NCI-H2196 (cell line): ENCODE results near the gene ARMC7.
A peak's percentile ranks its signal among the peaks of the same experiment; 100 is the strongest.
"Not testable (repeated sequence)": the region's sequence is repeated elsewhere in the genome, so short reads cannot be mapped to it uniquely, and the experiment has no call there.

Experiments
- DNase-seq: peaks from one replicate; lab custom pipeline; 2025; ENCODE audit not compliant: unreplicated experiment; lab: John Stamatoyannopoulos, UW

Gene ARMC7

DNA sequence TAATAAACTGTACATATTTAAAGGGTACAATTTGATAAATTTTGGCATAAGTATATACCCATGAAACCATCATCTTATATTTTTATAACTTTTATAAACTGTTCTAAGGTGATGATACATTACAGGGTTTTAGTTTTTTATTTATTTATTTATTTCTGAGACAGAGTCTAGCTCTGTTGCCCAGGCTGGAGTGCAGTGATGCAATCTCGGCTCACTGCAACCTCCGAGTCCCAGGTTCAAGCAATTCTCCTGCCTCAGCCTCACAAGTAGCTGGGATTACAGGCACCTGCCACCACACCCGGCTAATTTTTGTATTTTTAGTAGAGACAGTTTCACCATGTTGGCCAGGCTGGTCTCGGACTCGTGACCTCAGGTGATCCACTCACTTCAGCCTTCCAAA, 18.2 kb downstream of the ARMC7 start:
- not testable (repeated sequence) for DNase-seq

DNA sequence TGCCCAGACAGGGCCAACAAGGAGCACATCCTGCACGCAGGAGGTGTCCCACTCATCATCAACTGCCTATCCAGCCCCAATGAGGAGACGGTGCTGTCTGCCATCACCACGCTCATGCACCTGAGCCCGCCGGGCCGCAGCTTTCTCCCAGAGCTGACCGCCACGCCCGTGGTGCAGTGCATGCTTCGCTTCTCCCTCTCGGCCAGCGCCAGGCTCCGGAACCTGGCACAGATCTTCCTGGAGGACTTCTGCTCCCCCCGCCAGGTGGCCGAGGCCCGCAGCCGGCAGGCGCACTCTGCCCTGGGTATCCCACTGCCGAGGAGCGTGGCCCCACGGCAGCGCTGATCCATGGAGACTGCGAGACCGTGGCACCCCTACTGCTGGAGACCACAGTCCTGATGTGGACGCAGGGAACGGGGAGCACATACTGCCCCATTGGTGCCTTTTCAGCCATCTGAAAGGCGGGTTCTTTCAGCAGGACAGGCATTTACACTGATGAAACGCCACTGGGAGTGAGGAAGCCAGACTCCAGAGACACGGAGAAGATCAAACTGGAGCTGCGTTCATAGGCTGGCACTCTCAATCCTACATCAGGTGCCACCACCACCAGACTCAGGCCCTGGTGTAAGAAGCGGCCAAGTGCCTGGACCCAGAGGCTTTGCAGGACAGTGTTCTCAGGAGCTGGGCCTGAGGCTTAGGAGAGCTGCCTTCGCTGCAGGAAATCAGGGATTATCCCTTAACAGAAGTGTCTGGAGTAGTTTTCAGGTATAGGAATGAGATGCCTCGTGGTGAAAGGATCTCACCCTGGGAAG, 19.1 kb downstream of the ARMC7 start:
- DNase-seq: no peak

DNA sequence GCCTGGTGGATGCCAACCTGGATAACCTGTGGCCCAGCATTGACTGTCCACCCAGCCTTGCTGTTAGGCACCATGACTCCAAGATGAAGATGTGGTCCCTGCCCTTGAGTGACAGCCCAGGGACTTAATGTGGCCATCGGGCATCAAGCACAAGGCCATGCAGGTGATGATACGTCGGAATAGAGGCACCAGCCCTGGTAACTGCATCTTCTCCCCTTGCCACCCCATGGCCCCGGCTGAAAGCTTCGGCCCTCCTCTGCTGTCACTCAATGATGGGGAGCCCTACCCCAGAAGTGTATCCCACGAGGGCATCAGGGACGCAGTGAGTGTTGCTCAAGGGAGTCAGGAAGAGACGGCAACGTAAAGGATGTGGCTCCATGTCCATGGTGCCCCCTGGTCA, 19.8 kb downstream of the ARMC7 start:
- no peak for DNase-seq

DNA sequence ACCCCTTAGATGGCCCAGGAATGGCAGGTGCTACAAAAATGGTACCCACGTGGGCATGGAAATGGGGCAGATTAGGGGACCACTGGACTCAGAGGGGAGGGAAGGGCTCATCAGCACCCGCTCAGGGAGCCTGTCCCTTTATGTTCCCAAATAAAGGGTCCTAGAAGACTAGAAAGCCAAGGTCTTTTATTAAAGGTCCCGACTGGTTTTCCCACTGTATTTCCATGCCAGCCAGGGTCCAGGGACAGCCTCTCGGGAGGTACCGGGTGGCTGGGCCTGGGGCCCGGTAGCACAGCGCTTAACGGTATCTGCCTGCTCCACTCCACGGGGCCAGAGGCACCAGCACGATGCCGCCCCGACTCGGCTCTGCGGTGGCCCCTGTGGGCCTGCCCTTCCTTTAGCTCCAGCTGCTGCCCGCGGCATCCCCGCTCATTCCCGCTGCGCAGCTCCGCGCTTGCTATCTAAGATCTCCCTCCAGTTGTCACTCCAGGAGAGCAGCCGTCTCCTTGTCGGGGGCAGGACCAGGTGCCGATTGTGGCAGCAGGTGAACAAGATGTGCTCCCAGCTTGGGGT, 20.4 kb downstream of the ARMC7 start:
- DNase-seq: no peak

DNA sequence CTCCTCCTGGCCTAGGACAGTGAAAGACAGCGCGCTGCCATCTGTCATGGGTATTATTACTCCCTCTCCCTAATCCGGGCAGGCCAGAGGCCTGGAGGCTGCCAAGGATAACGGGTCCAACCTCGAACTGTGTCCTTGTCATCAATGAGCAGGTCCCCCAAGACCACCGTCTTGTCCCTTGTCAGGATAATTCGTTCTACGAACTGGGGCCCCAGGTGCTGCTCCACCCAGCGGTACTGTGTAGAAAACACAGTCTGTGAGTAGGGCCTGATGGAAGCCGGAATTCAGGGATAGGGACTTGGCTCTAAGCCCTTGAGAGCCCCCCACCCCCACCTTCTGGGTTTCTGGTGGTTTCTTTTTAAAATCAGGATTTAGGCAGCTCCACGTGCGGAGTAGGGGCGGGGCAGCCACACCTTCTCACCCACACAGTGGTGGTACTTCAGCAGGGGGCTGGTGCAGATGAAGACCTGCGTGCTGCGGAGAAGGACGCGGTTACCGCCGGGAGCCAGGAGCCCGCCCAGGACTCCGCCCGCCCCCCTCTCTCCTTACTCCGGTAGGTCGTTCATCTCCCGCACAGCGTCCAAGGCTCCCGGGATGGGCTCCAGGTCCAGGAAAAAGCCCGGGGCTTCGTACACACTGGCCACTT, 21.0 kb downstream of the ARMC7 start:
- DNase-seq: no peak

DNA sequence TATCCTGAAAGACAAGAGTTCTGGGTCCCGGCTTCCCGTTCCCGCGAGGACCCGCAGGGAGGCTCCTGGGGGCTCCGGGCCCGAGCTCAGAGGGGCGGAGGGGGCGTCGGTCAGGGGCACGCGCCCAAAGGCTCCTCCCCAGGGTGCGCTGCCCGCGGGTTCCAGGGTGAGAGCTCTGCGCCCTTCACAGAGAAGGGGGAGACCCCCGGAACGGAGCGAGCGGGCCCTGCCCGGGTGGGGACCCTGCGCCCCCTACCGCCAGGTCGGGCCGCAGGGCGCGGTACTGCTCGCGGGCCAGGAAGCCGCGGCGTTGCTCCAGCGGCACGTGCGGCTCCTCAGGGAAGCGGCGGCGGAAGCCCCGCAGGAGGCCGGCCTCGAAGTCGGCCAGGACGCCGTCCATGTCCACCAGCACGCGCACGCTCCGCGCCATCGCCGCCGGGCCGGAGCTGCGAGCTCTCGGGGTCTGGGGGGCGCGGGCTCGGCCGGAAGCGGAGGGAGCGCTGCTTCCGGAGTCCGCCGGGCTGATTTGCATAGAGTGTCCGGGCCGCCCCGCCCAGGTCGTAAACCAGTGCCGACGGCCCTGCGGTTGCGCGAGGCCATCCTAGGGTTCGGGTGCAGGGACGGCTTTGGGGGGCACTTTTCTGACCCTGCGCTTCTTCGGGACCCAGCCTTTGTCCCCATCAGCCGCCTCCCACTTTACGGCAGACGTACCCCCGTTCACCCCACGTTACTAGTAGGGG, 21.7 kb downstream of the ARMC7 start, which contains the start of gene NT5C:
Gene NT5C (minus strand): TSS at position 465 of the 740 bp plus-strand sequence. CDS start 35 bp downstream, at position 430.
- DNase-seq: peak; percentile 87

DNA sequence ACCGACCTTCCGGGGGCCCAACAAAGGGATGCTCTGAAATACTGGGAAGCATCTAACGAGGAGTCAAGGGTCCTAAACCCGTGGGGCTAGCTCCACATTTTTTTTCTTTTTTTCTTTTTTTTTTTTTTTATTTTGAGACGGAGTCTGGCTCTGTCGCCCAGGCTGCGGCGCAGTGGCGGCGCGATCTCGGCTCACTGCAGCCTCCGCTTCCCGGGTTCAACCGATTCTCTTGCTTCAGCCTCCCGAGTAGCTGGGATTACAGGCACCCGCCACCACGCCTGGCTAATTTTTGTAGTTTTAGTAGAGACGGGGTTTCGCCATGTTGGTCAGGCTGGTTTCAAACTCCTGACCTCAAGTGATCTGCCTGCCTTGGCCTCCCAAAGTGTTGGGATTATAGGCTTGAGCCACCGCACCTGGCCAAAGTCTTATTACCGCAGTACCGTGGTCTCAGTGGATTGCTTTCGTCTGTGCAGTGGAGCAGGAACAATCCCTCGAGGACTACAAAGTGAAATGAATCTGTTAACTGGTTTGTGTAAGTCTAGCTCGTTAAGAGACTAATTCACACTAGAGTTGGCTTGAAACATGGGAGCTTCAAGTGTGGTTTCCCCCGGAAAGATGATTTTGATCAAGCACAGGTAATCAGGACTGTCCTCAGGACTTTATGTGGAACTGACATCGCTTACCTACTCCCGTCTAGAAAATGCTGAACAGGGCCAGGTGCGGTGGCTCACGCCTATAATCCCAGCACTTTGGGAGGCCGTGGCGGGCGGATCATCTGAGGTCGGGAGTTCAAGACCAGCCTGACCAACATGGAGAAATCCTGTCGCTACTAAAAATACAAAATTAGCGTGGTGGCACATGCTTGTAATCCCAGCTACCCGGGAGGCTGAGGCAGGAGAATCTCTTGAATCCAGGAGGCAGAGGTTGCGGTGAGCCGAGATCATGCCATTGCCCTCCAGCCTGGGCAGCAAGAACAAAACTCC, 22.5 kb downstream of the ARMC7 start:
- DNase-seq: not testable (repeated sequence)

DNA sequence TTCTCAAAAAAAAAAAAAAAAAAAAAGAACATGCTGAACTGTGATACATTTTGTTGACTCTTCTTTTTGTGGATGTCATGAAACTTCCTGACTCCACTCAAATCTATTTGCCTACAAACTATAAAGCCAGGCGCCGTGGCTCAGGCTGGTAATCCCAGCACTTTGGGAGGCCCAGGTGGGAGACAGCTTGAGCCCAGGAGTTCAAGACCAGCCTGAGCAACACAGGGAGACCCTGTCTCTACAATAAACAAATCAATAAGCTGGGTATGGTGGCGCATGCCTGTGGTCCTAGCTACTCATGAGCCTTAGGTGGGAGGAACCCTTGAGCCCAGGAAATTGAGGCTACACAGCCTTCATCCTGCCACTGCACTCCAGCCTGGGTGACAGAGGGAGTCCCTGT, 23.2 kb downstream of the ARMC7 start:
- DNase-seq: no peak

DNA sequence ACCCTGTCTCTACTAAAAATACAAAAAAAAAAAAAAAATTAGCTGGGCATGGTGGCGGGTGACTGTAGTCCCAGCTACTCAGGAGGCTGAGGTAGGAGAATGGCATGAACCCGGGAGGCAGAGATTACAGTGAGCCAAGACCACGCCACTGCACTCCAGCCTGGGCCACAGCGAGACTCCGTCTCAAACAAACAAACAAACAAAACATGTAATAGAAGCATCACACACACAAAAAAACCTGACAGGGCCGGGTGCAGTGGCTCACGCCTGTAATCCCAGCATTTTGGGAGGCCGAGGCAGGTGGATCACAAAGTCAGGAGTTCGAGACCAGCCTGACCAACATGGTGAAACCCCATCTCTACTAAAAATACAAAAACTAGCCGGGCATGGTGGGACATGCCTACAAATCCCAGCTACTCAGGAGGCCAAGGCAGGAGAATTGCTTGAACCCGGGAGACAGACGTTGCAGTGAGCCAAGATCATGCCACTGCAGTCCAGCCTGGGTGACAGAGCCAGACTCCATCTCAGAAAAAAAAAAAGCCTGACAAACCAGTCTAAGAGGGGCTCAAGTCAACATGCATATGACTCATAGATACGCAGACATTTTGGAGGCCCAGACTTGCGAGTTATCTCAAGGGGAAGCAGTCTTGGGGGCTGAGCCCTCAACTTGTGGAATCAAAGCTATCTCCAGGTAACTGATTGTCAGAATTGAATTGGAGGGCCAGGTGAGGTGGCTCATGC, 24.0 kb downstream of the ARMC7 start:
- DNase-seq: not testable (repeated sequence)

DNA sequence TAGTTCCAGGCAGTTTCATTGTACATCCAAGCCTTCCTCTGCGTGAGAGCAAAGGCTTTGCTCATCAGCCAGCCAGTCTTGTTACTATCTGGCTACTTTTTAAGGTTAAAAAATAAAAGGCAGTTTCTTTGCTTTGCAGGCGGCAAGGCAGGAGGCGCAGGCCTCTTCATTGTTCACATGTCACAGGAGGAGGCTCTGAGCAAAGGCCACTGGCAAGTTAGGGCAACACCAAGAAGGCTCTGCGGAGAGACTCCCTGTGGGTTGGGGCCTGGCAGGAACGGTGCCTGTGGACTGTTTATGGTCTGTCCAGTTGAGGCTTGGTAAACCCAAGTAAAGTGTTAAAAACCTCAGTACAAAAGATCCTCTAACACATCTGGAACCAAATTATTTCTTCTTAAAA, 25.7 kb downstream of the ARMC7 start:
- no peak for DNase-seq

DNA sequence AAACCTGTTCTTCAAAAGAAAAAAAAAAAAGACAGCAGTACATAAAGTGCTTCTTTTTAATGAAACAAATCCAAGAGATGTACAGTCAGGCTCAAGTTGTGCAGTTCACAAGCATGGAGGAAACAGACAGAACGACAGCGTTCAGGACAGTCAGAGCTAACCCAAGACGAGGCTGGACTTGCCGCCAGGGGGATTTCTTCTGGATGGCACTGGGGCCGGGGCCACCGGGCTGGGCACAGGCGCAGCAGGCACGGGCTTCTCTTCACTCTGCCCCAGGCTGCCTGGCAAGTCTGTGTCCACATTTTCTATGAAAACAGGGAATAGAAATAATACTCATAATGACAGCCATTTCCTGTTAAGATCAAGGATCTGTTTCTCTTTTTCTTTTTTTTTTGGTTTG, 26.2 kb downstream of the ARMC7 start:
- no peak for DNase-seq

DNA sequence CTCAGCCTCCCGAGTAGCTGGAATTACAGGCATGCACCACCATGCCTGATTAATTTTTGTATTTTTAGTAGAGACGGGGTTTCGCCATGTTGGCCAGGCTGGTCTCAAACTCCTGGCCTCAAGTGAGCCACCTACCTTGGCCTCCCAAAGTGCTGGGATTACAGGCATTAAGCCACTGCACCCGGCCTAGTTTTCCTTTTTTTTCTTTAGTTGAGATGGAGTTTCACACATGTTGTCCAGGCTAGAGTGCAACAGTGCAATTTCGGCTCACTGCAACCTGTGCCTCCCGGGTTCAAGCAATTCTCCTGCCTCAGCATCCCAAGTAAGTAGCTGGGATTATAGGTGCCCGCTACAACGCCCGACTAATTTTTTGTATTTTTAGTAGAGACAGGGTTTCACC, 28.0 kb downstream of the ARMC7 start:
- DNase-seq: not testable (repeated sequence)

DNA sequence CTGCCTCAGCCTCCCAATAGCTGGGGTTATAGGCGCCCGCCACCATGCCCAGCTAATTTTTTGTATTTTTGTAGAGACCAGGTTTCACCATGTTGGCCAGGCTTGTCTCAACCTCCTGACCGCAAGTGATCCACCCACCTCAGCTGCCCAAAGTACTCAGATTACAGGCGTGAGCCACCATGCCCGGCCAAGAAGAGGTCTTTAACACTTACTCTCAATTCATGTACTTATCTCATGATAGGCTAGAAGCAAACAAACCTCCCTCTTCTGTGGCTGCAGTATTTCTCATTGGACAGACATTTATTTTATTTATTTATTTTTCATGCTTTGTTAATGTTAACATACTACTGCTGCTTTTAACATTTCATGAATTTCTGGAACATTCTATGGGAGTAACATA, 28.8 kb downstream of the ARMC7 start:
- DNase-seq: peak; percentile 57

DNA sequence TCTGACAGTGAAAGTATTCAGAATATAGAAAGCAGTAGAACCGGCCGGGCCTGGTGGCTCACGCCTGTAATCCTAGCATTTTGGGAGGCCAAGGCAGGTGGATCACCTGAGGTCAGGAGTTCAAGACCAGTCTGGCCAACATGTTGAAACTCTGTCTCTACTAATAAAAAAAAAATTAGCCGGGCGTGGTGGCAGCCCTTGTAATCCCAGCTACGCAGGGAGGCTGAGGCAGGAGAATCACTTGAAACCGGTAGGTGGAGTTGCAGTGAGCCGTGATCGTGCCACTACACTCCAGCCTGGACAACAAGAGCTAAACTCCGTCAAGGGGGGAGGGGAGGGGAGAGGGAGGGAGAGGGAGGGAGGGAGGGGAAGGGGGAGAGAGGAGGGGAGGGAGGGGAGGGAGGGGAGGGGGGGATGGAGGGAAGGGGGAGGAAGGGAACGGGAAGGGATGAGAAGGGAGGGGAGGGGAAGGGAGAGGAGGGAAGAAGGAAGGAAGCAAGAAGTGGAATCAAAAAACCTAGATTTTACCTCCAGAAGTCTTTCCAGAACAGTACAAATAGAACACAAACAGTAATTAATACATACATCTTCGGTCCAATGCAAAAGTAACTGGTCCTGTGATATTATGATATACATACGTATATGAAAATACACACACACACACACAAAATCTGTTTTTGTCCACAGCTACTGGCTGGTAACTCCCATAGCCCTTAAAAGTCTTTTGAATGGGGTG, 32.6 kb downstream of the ARMC7 start:
- DNase-seq: no peak

DNA sequence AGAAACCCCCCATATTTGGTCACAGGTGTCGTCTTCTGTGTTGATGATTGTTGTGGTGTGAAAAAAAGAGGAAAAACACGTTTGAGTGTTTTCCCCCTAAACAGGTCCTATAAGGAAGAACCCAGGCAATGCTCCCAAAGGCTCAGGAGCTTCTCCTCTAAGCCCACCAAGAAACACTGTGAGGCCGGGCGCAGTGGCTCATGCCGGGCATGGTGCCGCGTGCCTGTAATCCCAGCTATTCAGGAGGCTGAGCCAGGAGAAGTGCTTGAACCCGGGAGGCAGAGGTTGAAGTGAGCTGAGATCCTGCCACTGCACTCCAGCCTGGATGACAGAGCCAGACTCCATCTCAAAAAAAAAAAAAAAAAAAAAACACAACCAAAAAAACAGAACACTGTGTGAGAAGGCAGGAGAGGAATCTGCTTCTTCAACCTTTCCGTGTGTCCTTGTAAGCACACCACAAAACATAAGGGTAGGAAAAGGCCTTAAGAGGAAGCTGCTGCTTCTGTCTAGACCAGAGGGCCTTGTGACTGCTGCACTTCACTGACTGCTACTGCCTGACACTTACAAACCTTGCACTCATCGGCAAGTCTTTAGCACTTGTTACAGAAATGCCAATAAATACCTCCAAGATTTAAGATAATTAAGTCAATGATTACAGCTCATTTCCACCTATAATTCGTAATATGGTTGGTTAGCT, 35.2 kb downstream of the ARMC7 start:
- DNase-seq: no peak

DNA sequence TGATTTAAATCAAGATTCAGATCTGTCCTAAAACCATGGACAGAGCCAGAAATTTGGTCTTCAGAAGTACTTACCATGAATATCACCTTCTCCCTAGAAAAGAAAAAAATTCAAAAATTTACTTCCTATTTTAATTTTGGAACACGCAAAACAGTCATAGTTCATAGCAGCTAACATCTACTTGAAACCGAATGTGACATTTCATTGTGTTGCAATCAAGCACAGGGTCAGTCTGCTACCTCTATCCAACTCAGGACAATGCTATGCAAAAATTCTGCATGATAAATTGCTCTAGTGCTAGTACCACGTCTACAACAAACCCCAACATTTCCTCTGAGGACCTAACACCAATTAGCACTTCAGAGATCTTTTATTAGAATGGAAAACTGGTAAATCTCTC, 36.8 kb downstream of the ARMC7 start:
- DNase-seq: no peak

DNA sequence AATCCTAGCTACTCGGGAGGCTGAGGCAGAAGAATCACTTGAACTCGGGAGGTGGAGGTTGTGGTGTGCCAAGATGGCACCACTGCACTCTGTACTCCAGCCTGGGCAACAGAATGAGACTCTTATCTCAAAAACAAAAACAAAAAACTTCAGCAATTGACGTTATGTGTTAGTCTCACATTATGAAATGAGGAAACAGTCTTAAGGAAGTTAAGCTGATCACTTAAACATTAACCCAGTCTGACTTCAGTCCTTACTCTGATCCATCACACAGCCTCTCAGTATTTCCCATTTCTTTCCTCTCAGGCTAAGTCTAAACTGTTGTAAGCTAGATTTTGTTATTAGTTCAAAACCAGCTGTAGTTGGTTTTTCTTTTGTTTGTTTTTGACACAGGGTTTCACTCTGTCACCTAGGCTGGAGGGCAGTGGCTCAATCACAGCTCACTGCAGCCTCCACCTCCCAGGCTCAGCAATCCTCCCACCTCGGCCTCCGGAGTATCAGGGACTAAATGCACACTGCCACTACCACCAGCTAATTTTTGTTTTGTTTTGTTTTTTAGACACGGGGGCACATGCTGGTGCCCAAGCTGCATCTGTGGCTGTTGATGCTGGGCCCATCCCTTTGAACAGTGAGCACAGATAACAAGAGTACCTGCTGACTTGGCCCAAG, 38.2 kb downstream of the ARMC7 start:
- DNase-seq: no peak

DNA sequence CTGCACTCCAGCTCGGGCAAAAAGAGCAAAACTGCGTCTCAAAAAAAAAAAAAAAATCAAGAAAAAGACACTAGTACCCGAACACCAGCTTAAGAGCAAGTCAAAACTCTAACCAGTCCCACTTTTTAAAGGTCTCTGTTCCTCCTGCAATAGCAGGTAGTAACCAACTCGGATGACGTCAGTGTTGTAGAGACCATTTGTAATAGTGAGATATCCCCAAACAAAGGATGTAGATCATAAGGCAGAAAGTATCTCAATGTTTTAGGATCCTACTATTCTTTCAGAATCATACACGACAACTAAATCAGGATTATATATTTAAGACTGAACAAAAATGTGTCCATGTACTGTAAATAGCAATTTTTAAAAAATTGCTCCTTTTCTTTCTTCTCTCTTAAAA, 42.2 kb downstream of the ARMC7 start:
- no peak for DNase-seq
